Muscle layer of duodenum (tissue), 2 donors: ENCODE measurements around the gene NTM.

Experiments
- H3K27ac ChIP-seq: one replicate; pipeline ENCODE4 v1.7.0; 2013; ENCODE audit warnings: mild to moderate bottlenecking, low read length
- H3K27me3 ChIP-seq: one replicate; pipeline ENCODE4 v1.7.0; 2013; ENCODE audit warnings: low read depth, mild to moderate bottlenecking, control low read depth, low read length
- H3K36me3 ChIP-seq, 2 donors: one replicate each; pipeline ENCODE4 v1.7.0; 2013; ENCODE audit warnings: low read length in 2 of 2, control low read depth in 1 of 2, mild to moderate bottlenecking in 1 of 2; ENCODE audit not compliant: insufficient read depth in 2 of 2, control insufficient read depth in 1 of 2
- H3K4me1 ChIP-seq, 2 donors: one replicate each; pipeline ENCODE4 v1.7.0; 2013; ENCODE audit warnings: low read length in 2 of 2, mild to moderate bottlenecking in 2 of 2, control low read depth in 1 of 2, moderate library complexity in 1 of 2; ENCODE audit not compliant: insufficient read depth in 2 of 2, control insufficient read depth in 1 of 2
- H3K4me3 ChIP-seq, 2 donors: one replicate each; pipeline ENCODE4 v1.7.0; 2013; ENCODE audit warnings: low read length in 2 of 2, low read depth in 1 of 2, mild to moderate bottlenecking in 1 of 2
- H3K9me3 ChIP-seq, 2 donors: one replicate each; pipeline ENCODE4 v1.7.0; 2013; ENCODE audit warnings: low read length in 2 of 2, control low read depth in 1 of 2, mild to moderate bottlenecking in 1 of 2; ENCODE audit not compliant: control insufficient read depth in 1 of 2
- donor health status: healthy.

NTM gene

GRCh38 chr11:132119573-132119972, 749.2 kb downstream of the NTM start:
- H3K36me3 ChIP-seq: no peaks in the 10 kb centered on the region
- H3K4me3 ChIP-seq: no peak overlapping the region
- no peak overlapping the region for H3K27ac ChIP-seq
- no peaks in the 10 kb centered on the region for H3K4me1 ChIP-seq
- no peaks in the 10 kb centered on the region for H3K9me3 ChIP-seq
- no peaks in the 10 kb centered on the region for H3K27me3 ChIP-seq

DNA sequence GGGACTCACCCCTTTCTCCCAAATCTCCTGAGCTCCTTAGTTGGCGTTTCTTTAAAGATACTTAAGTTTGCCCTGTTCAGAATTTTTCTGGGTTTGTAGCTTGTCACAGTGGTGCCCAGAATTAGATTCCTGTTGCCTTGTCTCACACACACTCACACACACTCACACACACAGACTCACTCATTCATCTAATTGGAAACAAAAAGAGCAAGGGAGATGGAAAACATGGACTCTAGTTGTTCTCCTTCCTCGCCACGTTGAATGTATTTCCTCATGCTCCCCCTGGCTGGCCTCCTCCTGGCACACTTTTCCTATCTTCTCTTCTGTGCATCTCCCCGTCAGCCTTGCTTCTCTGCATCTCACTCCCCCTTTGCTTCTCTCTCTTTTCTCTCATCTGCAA, 752.3 kb downstream of the NTM start:
- H3K9me3 ChIP-seq: no peaks in the 10 kb centered on the region
- H3K27me3 ChIP-seq: no peaks in the 10 kb centered on the region
- H3K4me1 ChIP-seq: peaks cover 0 to 20% of the 10 kb centered on the region in 2 donors
- H3K36me3 ChIP-seq: no peaks in the 10 kb centered on the region
- no peak overlapping the region for H3K4me3 ChIP-seq
- H3K27ac ChIP-seq: no peak overlapping the region

DNA sequence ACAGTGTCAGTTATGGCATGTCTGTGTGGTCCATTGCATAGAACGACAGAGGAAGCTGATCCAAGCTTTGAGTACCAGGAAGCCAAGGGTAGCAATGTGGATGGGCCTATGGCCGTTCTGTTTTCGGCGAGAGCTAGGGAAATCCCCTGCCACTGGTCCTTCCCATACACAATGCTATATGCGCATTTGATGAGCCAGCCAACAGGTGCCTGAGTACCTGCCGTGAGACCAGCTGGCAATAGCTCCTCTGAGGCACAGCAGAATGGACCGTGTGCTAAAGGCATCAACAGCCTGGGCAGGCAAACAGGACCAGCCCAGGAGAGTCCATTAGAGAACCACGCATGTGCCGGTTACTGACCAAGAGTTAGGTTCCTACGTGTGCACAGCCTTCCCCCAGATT, 753.0 kb downstream of the NTM start:
- Histone ChIP-seq H3K4me1 (peaks cover 0 to 22% of the 10 kb centered on the region in 2 donors), H3K36me3 (no peaks in the 10 kb centered on the region), H3K9me3 (no peaks in the 10 kb centered on the region), H3K27ac (no peak overlapping the region), H3K4me3 (no peak overlapping the region), H3K27me3 (no peaks in the 10 kb centered on the region)

DNA sequence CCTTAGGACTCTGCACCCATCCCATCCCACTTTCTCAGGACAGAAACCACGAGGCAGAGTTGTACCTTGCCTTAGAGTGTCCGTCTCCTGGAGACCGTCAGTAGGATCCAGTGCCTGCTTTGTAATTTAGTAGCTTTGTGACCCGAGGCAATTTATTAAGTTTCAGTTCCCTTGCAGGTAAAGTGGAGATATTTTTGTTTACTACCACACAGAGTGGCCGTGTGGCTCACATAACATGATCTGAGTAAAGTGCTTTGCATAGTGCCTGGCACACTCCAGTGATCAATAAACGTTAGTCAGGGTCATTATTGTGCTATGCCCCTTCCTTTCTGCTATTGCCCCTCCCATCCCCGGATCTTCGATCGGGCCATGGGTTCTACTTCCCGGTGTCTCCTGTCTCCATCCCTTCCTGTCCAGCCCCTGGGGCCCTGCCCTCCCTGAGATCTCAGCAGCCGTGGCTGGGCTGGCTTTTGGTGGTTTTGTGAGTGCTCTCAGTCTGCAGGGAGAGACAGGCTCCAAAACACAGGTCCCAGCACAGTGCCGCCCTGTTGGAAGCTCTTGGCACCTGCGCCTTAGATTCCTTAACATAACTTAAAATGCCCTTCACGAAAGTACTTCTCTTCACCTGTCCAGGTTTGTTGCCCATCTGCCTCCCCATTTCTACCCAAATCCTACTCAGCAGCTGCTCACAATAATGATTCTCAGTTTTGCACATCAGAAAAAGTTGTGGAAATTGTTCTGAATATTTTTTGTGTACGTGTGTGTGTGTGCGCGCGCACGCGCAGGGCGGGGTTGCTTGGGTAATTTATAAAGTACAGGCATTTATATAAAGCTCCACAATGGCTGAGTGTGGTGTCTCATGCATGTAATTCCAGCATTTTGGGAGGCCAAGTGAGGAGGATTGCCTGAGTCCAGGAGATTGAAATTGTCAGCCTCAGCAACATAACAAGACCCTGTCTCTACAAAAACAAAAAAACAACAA, 753.7 kb downstream of the NTM start:
- Histone ChIP-seq H3K4me3 (no peak overlapping the region), H3K4me1 (peaks cover 0 to 22% of the 10 kb centered on the region in 2 donors), H3K36me3 (no peaks in the 10 kb centered on the region), H3K27me3 (no peaks in the 10 kb centered on the region), H3K27ac (no peak overlapping the region), H3K9me3 (no peaks in the 10 kb centered on the region)

GRCh38 chr11:132125988-132126871, 755.8 kb downstream of the NTM start:
- H3K9me3 ChIP-seq: no peaks in the 10 kb centered on the region
- peak overlapping the region; percentile 55 to 64 for H3K4me3 ChIP-seq
- no peaks in the 10 kb centered on the region for H3K36me3 ChIP-seq
- no peaks in the 10 kb centered on the region for H3K27me3 ChIP-seq
- H3K4me1 ChIP-seq: peaks cover 0 to 24% of the 10 kb centered on the region in 2 donors
- peak overlapping the region; percentile 53 for H3K27ac ChIP-seq

DNA sequence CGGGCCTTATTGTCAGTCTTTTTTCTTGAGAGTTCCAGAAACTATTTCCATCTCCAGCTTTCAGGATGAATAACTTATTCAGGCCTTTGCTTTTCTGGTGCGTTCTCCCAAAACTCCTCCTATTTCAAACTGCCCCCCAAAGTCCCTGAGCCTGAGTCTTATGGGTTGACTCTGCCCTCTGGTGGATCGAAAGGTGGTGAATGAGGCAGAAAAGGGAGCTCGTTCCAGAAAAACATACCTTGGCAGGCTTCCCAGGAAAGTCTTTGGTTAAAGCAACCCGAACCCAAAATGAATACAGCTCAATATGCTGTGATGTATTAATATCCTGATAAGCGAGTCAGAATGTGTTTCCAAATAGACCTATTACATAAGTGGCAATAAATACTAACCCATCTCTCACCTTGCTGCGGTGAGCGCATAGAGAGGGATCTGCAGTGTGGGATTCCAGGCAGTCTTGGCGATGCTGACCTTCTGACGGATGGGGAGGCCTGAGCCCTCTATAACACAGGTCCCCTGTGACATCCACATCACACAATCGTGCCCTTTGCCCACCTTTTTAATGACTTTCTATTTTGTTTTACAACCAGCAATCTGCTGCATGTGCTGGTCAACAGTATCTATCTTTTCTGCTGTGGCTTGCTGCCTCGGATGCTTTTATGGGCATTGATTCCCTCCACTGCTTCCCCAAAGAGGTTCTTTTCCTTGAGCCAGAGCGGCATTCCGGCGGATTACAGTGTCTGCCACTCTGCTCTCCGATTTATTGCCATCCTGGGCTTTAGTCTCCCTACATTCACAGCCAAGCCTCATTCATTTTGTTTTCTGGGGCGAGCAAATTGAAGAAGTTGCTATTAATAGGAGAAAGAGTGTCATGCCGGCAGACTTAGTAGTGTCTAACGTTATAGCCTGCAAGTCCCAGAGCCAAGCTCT, 756.8 kb downstream of the NTM start:
- Histone ChIP-seq H3K27me3 (no peaks in the 10 kb centered on the region), H3K9me3 (no peaks in the 10 kb centered on the region), H3K27ac (peak overlapping the region; percentile 53), H3K36me3 (no peaks in the 10 kb centered on the region), H3K4me3 (peak overlapping the region; percentile 55 to 64), H3K4me1 (peaks cover 0 to 27% of the 10 kb centered on the region in 2 donors)

- no peaks in the 10 kb centered on the region for H3K9me3 ChIP-seq
- no peak overlapping the region for H3K4me3 ChIP-seq
- no peak overlapping the region for H3K27ac ChIP-seq
- H3K36me3 ChIP-seq: no peaks in the 10 kb centered on the region
- peaks cover 0 to 27% of the 10 kb centered on the region in 2 donors for H3K4me1 ChIP-seq
- no peaks in the 10 kb centered on the region for H3K27me3 ChIP-seq
These were observed 757.5 kb downstream of the NTM start for GRCh38 chr11:132127900-132128288.

DNA sequence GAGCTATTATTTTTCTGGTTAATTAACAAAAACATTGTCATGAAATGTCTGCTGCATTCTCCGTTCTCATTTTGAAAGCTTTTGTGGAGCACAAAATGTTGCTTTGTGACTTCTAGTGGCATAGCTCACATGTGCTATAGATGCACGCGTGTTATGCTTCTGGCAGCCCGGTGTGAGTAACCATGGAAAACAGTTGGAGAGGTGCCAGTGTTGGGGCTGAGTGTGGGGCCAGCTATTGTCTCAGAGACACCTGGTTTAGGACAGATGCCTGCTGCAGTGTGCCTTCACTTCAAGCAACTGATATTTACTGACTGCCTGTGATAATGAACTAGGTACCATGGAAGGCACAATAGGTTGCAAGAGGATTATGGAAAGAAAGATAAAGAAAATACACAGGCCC, 760.6 kb downstream of the NTM start:
- Histone ChIP-seq H3K27ac (no peak overlapping the region), H3K27me3 (no peaks in the 10 kb centered on the region), H3K4me3 (no peak overlapping the region), H3K4me1 (peaks cover 0 to 30% of the 10 kb centered on the region in 2 donors), H3K9me3 (no peaks in the 10 kb centered on the region), H3K36me3 (no peaks in the 10 kb centered on the region)

GRCh38 chr11:132131961-132132360, 761.5 kb downstream of the NTM start:
- Histone ChIP-seq H3K27me3 (no peaks in the 10 kb centered on the region), H3K9me3 (no peaks in the 10 kb centered on the region), H3K27ac (no peak overlapping the region), H3K4me1 (peaks cover 0 to 25% of the 10 kb centered on the region in 2 donors), H3K4me3 (no peak overlapping the region), H3K36me3 (no peaks in the 10 kb centered on the region)

DNA sequence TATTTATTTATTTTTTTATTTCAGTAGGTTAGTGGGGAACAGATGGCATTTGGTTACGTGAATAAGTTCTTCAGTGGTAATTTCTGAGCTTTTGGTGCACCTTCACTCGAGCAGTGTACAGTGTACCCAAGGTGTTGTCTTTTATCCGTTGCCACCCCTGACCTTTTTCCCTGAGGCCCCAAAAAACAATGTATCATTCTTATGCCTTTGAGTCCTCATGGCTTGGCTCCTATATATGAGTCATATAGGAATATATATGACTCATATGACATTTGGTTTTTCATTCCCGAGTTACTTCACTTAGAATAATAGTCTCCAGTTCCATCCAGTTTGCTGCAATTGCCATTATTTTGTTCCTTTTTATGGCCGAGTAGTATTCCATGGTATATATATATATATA, 763.9 kb downstream of the NTM start:
- no peaks in the 10 kb centered on the region for H3K36me3 ChIP-seq
- H3K27me3 ChIP-seq: no peaks in the 10 kb centered on the region
- H3K27ac ChIP-seq: no peak overlapping the region
- no peaks in the 10 kb centered on the region for H3K9me3 ChIP-seq
- no peak overlapping the region for H3K4me3 ChIP-seq
- H3K4me1 ChIP-seq: peaks cover 0 to 25% of the 10 kb centered on the region in 2 donors
